Measurements from ENCODE around the gene ADAD2. TPM values are rescaled to one million over a fixed set of nuclear protein-coding genes. Genes with fewer than 3 reads are reported as not detected.

Gene ADAD2
- total RNA-seq, result not detected in 2 replicates

GRCh38 chr16:84190731-84191388 is at the start of gene ADAD2:
ADAD2 (plus strand) TSS chr16:84191157; CDS start chr16:84191231, 74 bp downstream.
- intact Hi-C loops (cut with micrococcal nuclease), result no loop called here

DNA sequence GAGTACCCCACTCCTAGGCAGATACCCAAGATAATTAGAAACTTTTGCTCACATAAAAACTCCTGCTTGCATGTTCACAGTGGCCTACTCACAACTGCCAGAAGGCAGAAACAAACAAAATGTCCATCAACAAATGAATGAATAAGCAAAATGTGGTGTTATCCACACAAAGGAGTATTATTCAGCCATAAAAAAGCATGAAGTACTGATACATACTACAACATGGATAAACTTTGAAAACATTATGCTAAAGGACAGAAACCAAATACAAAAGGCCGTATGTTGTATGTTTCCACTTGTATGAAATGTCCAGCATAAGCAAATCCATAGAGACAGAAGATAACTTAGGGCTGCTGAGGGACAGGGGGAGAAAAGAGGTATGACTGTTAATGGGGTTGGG is 47.9 kb upstream of the ADAD2 start:
- intact Hi-C loops (cut with micrococcal nuclease), result no loop called here

GRCh38 chr16:84143784-84144199 is 47.2 kb upstream of the ADAD2 start:
- intact Hi-C loops (cut with micrococcal nuclease), result loop anchor here (1.0 kb wide), 2 partner anchors 55 to 190 kb away; partner anchors contain the start of gene OSGIN1

DNA sequence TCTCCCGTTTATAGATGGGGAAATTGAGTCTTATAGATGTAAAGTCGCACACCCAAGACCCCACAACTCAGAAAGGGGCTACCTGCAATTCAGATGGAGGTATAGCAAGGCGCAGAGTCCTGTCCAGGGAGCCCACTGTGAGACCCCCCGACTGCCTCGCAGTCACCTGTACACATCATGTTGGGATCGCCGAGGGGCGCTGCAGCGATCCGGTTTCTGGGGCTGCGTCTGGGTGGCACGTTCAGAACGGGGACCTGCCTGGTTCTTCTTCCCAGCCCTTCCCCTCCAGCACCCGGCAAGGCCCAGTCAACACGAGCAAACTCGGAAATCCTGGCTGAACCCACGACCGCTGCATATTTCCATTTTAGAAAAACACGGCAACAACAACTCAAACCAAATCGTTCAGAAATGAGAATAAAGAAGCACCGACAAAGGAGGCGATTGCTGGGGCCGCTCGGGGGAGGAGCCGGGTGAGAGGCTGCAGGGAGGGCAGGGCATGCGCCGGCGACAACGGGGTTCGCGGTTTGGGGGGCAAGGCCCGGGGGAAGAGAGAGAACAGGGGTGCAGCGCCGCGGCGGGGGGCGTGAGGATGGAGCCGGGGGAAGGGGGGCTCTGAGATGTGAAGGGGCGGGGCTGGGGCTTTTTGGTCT is 46.6 kb upstream of the ADAD2 start:
- intact Hi-C loops (cut with micrococcal nuclease), result loop anchor here (1.0 kb wide), 2 partner anchors 56 to 191 kb away; partner anchors contain the start of gene OSGIN1

GRCh38 chr16:84144859-84145639 is 45.9 kb upstream of the ADAD2 start, which contains the start of the genes DNAAF1 and HSDL1:
DNAAF1 (plus strand) TSS chr16:84145308; CDS start chr16:84145441, 133 bp downstream.
HSDL1 (minus strand) TSS chr16:84145177; CDS start chr16:84131321, 13,856 bp downstream.
- intact Hi-C loops (cut with micrococcal nuclease), result loop anchor here (1.0 kb wide), 7 partner anchors 29 to 338 kb away; partner anchors contain the start of genes HSBP1, MBTPS1, OSGIN1 and TAF1C

GRCh38 chr16:84150926-84151325 is 40.0 kb upstream of the ADAD2 start:
- intact Hi-C loops (cut with micrococcal nuclease), result no loop called here

DNA sequence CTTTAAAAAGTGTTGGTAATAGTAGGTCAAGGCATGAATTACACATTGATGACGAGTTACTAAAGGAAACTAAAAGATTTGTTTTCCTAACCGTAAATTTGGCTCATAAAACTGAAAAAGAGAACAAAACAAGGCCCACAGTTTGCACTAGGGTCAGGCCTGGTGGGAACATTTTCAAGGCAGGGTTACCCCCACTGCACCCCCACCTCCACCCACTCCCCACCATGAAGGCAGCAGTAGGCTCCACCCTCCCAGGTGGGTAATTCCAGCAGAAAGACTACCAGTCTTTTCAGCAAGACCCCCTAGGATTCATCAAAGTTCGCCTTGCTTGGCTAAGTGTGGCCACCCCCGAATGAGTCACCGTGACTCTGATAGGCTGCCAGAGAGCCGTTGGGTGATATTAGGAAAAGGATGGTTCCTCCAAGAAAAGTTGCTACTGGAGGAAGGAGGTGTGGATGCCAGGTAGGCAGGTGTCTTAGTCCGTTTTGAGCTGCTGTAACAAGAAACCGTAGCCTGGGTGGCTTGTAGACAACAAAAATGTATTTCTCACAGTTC is 37.2 kb upstream of the ADAD2 start:
- intact Hi-C loops (cut with micrococcal nuclease), result no loop called here

GRCh38 chr16:84155226-84155625 is 35.7 kb upstream of the ADAD2 start:
- intact Hi-C loops (cut with micrococcal nuclease), result no loop called here

GRCh38 chr16:84155771-84156170 is 35.2 kb upstream of the ADAD2 start:
- intact Hi-C loops (cut with micrococcal nuclease), result no loop called here

DNA sequence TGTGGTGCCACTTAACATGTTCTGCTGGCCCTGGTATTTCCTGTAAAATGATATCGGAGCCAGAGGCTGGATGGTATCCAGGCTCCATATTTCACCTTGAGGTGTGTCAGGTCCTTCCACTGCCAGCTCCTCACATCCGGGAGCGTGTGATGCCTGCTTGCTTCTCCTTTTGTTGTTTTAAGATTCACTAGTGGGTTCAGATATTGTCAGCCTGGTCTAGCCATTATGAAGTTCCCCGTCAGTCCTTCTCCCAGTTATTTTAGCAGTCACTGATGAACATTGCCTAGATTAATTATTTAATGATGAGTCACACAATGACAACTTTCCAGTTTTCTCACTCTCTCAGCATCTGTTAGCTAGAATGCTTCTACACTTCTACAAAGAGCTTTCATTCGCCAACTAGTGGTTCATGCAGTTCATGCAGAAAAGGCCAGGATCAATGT is 34.6 kb upstream of the ADAD2 start:
- intact Hi-C loops (cut with micrococcal nuclease), result no loop called here

GRCh38 chr16:84159007-84159406 is 31.9 kb upstream of the ADAD2 start:
- intact Hi-C loops (cut with micrococcal nuclease), result no loop called here

DNA sequence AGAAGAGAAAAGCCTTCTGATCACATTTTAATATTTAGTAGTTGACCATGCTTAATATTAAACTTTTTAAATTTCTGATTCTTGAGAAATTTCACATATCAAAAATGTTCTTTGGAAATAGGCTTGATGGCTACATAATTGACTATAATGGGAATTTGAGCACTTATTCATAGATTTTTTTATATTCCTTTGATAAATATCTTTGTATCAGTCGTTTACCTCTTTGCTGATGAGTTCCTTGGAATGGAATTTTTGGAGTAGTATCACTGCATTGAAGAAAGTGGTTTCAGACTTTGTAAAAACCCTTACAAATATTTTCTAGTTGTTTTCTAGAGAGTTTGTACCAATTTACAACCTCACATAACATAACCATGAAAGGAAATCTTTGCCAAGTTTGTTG is 31.2 kb upstream of the ADAD2 start:
- intact Hi-C loops (cut with micrococcal nuclease), result no loop called here

DNA sequence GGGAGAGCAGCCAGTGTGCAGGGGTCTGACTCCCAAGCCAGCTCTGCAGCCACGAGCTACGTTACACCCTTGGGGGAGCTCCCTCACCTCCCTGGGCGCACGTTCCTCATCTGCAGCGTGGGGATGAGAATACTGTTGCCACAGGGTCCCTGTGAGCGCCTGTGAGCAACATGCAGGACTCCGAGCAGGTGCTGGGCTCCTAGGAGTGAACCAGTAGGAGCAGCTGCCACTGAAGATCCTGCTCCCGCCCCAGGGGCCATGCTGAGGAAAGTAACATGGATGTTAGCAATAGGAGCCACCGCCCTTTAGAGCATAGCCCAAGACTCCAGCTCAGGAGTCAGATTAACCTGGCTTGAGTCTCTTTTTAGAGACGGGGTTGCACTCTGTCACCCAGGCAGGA is 29.9 kb upstream of the ADAD2 start:
- intact Hi-C loops (cut with micrococcal nuclease), result no loop called here

GRCh38 chr16:84161801-84162200 is 29.2 kb upstream of the ADAD2 start:
- intact Hi-C loops (cut with micrococcal nuclease), result no loop called here

DNA sequence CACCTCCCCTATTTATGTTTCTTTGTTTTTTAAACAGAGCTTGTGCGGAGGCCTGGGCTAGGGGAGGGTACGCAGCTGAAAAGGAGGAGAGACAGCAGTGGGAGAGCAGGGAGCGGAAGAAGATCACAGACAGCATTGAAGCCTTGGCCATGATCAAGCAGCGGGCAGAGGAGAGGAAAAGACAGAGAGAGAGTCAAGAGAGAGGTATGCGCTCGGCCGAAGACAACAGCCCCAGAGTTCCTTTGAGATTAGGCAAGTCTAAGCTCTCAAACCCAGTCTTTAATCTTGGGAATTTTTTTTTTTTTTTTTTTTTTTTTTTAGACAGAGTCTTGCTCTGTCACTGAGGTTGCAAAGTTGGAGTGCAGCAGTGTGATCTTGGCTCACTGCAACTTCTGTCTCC is 25.2 kb upstream of the ADAD2 start:
- intact Hi-C loops (cut with micrococcal nuclease), result no loop called here

DNA sequence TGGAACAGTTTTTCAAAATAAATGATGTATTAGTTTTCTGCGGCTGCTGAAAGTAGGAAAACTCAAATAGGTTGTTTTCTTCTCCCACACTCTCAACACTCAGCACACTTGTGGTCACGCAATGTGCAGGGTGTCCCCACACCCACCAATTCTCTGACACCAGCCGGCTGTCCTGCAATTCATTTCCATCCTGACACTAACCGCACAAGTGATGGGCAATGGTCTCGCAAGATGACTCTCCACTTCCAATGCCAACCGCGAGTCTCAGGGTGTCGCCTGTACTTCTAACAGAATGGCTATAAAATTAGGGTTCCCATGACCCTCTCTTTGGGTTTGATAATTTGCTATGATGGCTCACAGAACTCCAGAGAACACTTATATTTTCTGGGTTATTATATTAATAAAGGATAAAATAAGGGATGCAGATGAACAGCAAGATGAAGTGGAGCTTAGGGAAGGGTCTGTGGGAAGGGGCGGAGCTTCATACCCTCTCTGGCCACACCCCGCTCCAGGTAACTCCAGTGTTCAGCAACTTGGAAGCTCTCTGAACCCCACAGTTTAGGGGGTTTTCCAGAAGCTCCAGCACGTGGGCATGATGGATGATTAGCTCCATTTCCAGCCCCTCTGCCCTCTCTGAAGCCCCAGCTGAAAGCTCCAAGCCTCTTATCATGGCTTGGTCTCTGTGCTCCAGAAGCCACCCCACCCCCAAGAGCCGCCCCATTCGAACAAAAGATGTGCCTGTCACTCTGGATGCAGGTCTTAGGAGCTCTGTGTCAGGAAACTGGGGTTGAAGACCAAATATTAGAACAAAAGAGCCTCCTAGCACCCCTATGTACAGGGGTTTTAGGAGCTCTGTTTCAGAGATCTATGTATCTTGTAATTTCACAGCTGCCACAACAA is 23.9 kb upstream of the ADAD2 start:
- intact Hi-C loops (cut with micrococcal nuclease), result no loop called here

GRCh38 chr16:84169765-84170310 is 21.1 kb upstream of the ADAD2 start:
- intact Hi-C loops (cut with micrococcal nuclease), result no loop called here

GRCh38 chr16:84174396-84174795 is 16.6 kb upstream of the ADAD2 start:
- intact Hi-C loops (cut with micrococcal nuclease), result no loop called here

GRCh38 chr16:84175350-84176081 is 15.4 kb upstream of the ADAD2 start:
- intact Hi-C loops (cut with micrococcal nuclease), result loop anchor here (1.0 kb wide), 3 partner anchors 58 to 219 kb away; no protein-coding TSS in a partner anchor

Measured in T-helper 1 cell treated with Interleukin-12 subunit alpha and Interleukin-12 subunit beta and Interleukin-4 antibody, amounts not matched to agents 30 ng/mL and 1 ng/mL, for 36 hours (primary cell).